ENCODE data around the gene SPIRE1. TPM values are rescaled to one million over a fixed set of nuclear protein-coding genes. Genes with fewer than 3 reads are reported as not detected.

The SPIRE1 gene
- total and polyA plus RNA-seq, 2 of the 4 experiments (the other 2 are of a cell fraction), result 11.6 to 31.4 TPM

DNA sequence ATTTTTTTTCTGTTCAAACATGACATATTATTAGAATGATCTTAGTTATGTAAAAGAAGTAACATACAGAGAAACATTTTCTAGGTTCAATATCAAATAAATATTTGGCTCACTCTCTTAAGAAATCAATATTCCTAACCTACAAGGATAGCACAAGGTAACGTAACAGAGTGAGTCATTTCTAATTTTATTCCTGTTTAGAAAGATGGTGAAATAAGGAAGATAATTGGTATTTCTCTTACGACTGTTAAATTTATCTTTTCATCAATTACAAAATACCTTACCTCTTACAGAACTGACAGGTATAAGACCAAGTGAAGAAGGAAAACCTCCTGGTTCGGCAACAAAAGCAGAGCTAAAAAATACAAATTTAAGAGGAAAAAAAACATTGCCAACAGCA is 205.1 kb downstream of the SPIRE1 start:
- no peak overlapping the region for H3K23ac ChIP-seq (ENCODE audit: low read depth, low read length)
- intact Hi-C loops (cut with micrococcal nuclease), result no loop called here
- CTCF ChIA-PET, result no interaction called here

More for the DNA sequence above, 205.1 kb downstream of the SPIRE1 start:
- Histone ChIP-seq H3K4me3 (ENCODE audit: insufficient read depth, low read depth, low read length) (no peak overlapping the region), H3K27ac (ENCODE audit: insufficient read depth, low read length) (no peak overlapping the region), H3K4ac (ENCODE audit: low read depth, low read length) (no peak overlapping the region), H2BK120ac (ENCODE audit: low read depth, low read length) (no peak overlapping the region), H3K9me3 (ENCODE audit: control insufficient read depth, insufficient read depth, low read length) (no peaks in the 10 kb centered on the region), H2BK20ac (ENCODE audit: low read depth, low read length) (no peak overlapping the region), H3K4me2 (ENCODE audit: low read depth, low read length) (no peak overlapping the region), H2AK5ac (ENCODE audit: low read depth, low read length) (no peak overlapping the region), H4K5ac (ENCODE audit: low read depth, low read length) (no peak overlapping the region), H2AFZ (replicated peaks; ENCODE audit: low read length, poor library complexity) (no peak overlapping the region), H3K36me3 (ENCODE audit: control insufficient read depth, insufficient read depth, low read length) (peaks cover 16% of the 10 kb centered on the region), H3K4me1 (ENCODE audit: control insufficient read depth, insufficient read depth, low read length) (peaks cover 2% of the 10 kb centered on the region), H3K27me3 (ENCODE audit: control insufficient read depth, insufficient read depth, low read length) (no peaks in the 10 kb centered on the region), H3K18ac (ENCODE audit: low read depth, low read length) (no peak overlapping the region), H2AK9ac (replicated peaks; ENCODE audit: low read depth, low read length, poor library complexity) (no peak overlapping the region), H3K56ac (ENCODE audit: extremely low read depth, insufficient read depth, low read length) (no peak overlapping the region), H3K79me1 (ENCODE audit: low read depth in 1 of 2, low read length in 2 of 2) (no peaks in the 10 kb centered on the region; a peak in 1 of 4 replicates), H3K9ac (ENCODE audit: low read depth, low read length) (no peak overlapping the region), H2BK15ac (ENCODE audit: low read depth, low read length) (no peak overlapping the region), H2BK5ac (ENCODE audit: low read depth, low read length, poor library complexity, severe bottlenecking) (no peak overlapping the region), H3K14ac (replicated peaks; ENCODE audit: low read depth, low read length) (no peak overlapping the region), H3K9me1 (ENCODE audit: insufficient read depth, low read length) (peaks cover 3% of the 10 kb centered on the region; the same call in 1 of the 2 replicates), H4K91ac (ENCODE audit: insufficient read depth, low read depth, low read length) (no peak overlapping the region), H4K20me1 (ENCODE audit: insufficient read depth, low read length) (no peaks in the 10 kb centered on the region), H4K8ac (ENCODE audit: low read depth in 2 of 2, low read length in 2 of 2) (no peak overlapping the region)
- WGBS, 2 experiments (ENCODE audit: extremely low coverage in 2 of 2, insufficient read length in 1 of 2), result no CpG with 5 or more reads among the region's 3 CpGs
- POLR2A ChIA-PET (ENCODE audit: unreplicated experiment), result no interaction called here
- TF ChIP-seq NFE2L2 (IDR thresholded peaks at IDR 0.05; ENCODE audit: low read depth, low read length) (no peak), CEBPB (IDR thresholded peaks at IDR 0.05; ENCODE audit: low read depth, low read length) (no peak), RAD21 (IDR thresholded peaks at IDR 0.05; ENCODE audit: low read length) (no peak), SMC3 (IDR thresholded peaks at IDR 0.05; ENCODE audit: low read depth, low read length) (no peak), RFX5 (IDR thresholded peaks at IDR 0.05; ENCODE audit: low read depth, low read length) (no peak), MAZ (IDR thresholded peaks at IDR 0.05; ENCODE audit: borderline replicate concordance, low read depth, low read length) (no peak), CHD1 (IDR thresholded peaks at IDR 0.05; ENCODE audit: low read depth, low read length) (no peak)
- TF ChIP-seq, protein P1, sequence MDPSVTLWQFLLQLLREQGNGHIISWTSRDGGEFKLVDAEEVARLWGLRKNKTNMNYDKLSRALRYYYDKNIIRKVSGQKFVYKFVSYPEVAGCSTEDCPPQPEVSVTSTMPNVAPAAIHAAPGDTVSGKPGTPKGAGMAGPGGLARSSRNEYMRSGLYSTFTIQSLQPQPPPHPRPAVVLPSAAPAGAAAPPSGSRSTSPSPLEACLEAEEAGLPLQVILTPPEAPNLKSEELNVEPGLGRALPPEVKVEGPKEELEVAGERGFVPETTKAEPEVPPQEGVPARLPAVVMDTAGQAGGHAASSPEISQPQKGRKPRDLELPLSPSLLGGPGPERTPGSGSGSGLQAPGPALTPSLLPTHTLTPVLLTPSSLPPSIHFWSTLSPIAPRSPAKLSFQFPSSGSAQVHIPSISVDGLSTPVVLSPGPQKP (IDR thresholded peaks at IDR 0.05; ENCODE audit: borderline replicate concordance, low read depth, low read length), result no peak
- ATAC-seq (ENCODE audit: low read depth), result no peak
- in situ Hi-C loops (cut with MboI; ENCODE audit: low sequenced_read_pairs), result no loop called here
- dilution Hi-C loops (cut with HindIII; ENCODE audit: low sequenced_read_pairs, unreplicated experiment), result no loop called here
- BruUV-seq (replicated peaks), result no TSS peak
- DNase-seq, result no peak

Measured in IMR-90 (cell line).